ENCODE measurements around the gene TARP.
A peak's percentile ranks its signal among the peaks of the same experiment; 100 is the strongest.

TARP gene

DNA sequence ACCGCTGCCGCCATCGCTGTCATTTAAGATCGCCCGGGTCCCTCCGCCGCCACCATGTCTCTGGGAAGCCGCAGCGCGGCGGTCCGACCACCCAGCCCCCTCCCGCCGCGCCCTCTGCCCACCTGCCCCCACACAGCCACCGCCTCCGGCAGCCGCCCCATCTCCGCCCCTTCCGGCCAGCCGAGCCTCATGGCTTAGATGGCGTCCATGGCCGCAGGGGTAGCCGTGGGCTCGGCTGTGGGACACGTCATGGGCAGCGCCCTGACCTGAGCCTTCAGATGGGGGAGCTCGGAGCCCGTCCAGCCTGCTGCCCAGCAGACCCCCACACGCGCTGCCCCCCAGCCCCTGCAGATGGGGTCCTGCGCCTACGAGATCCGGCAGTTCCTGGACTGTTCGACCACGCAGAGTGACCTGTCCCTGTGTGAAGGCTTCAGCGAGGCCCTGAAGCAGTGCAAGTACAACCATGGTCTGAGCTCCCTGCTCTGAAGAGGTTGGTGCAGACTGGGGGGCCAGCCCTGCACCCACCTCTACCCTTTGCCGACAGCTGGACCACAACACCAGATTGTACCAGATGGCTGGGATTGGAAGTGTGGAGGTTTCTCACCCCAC lies 38.0 kb upstream of the TARP start:
- POLR2A ChIA-PET = interaction anchor here (0.5 kb wide), 1 partner anchor 20 kb away, joined by 4 read pairs; no protein-coding TSS in a partner anchor
- CTCF ChIA-PET = interaction anchor here (0.6 kb wide), 1 partner anchor 24 kb away, joined by 3 read pairs; no protein-coding TSS in a partner anchor

GRCh38 chr7:38310591-38311101 lies 37.2 kb upstream of the TARP start:
- Mint-ChIP-seq H3K36me3 (ENCODE audit: low read depth) (peaks cover 5% of the 10 kb centered on the region), H3K27ac (peak overlapping the region; percentile 83), H3K27me3 (no peaks in the 10 kb centered on the region), H3K9me3 (no peaks in the 10 kb centered on the region), H3K4me1 (ENCODE audit: low read depth) (peaks cover 45% of the 10 kb centered on the region), H3K4me3 (peak overlapping the region; percentile 72)
- ChIA-PET CTCF (no interaction called here), POLR2A (no interaction called here)
- intact Hi-C loops (cut with micrococcal nuclease) = no loop called here
- no peak for DNase-seq
- TF ChIP-seq, protein P1, sequence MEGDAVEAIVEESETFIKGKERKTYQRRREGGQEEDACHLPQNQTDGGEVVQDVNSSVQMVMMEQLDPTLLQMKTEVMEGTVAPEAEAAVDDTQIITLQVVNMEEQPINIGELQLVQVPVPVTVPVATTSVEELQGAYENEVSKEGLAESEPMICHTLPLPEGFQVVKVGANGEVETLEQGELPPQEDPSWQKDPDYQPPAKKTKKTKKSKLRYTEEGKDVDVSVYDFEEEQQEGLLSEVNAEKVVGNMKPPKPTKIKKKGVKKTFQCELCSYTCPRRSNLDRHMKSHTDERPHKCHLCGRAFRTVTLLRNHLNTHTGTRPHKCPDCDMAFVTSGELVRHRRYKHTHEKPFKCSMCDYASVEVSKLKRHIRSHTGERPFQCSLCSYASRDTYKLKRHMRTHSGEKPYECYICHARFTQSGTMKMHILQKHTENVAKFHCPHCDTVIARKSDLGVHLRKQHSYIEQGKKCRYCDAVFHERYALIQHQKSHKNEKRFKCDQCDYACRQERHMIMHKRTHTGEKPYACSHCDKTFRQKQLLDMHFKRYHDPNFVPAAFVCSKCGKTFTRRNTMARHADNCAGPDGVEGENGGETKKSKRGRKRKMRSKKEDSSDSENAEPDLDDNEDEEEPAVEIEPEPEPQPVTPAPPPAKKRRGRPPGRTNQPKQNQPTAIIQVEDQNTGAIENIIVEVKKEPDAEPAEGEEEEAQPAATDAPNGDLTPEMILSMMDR (IDR thresholded peaks at IDR 0.05) = no peak
- ATAC-seq = no peak

More for the DNA sequence above, 38.0 kb upstream of the TARP start:
- intact Hi-C loops (cut with micrococcal nuclease) = no loop called here
- H3K9me3 Mint-ChIP-seq = no peaks in the 10 kb centered on the region
- peak; percentile 37 for DNase-seq
- peak overlapping the region; percentile 72 for H3K4me3 Mint-ChIP-seq
- H3K27me3 Mint-ChIP-seq = no peaks in the 10 kb centered on the region
- peaks cover 43% of the 10 kb centered on the region for H3K4me1 Mint-ChIP-seq (ENCODE audit: low read depth)
- H3K27ac Mint-ChIP-seq = peak overlapping the region; percentile 83
- TF ChIP-seq, protein P1 (IDR thresholded peaks at IDR 0.05) = no peak
- ATAC-seq = no peak
- H3K36me3 Mint-ChIP-seq (ENCODE audit: low read depth) = peaks cover 5% of the 10 kb centered on the region

- no peaks in the 10 kb centered on the region for H3K27me3 Mint-ChIP-seq
- peak; percentile 70 for ATAC-seq
- H3K36me3 Mint-ChIP-seq (ENCODE audit: low read depth) = peaks cover 5% of the 10 kb centered on the region
- POLR2A ChIA-PET = interaction anchor here (0.9 kb wide), 1 partner anchor 32 kb away, joined by 3 read pairs; no protein-coding TSS in a partner anchor
- peak; percentile 64 for DNase-seq
- intact Hi-C loops (cut with micrococcal nuclease) = no loop called here
- peak overlapping the region; percentile 70 for H3K27ac Mint-ChIP-seq
- no peaks in the 10 kb centered on the region for H3K9me3 Mint-ChIP-seq
- peaks cover 45% of the 10 kb centered on the region for H3K4me1 Mint-ChIP-seq (ENCODE audit: low read depth)
- TF ChIP-seq, protein P1 (IDR thresholded peaks at IDR 0.05) = no peak
- peak overlapping the region; percentile 72 for H3K4me3 Mint-ChIP-seq
- CTCF ChIA-PET = interaction anchor here (1.3 to 1.8 kb wide), 2 partner anchors 9 to 21 kb away, joined by 5 to 7 read pairs; no protein-coding TSS in a partner anchor
Measured at GRCh38 chr7:38309555-38309954, 36.1 kb upstream of the TARP start.

- Mint-ChIP-seq H3K9me3 (no peaks in the 10 kb centered on the region), H3K4me1 (ENCODE audit: low read depth) (peaks cover 42% of the 10 kb centered on the region), H3K27ac (peak overlapping the region; percentile 76), H3K4me3 (no peak overlapping the region), H3K36me3 (ENCODE audit: low read depth) (peaks cover 5% of the 10 kb centered on the region), H3K27me3 (no peaks in the 10 kb centered on the region)
- DNase-seq (no peak), ATAC-seq (no peak)
- POLR2A ChIA-PET = no interaction called here
- CTCF ChIA-PET = interaction anchor here (1.0 to 1.8 kb wide), 3 partner anchors 10 to 92 kb away, joined by 3 to 7 read pairs (median 4); no protein-coding TSS in a partner anchor
- intact Hi-C loops (cut with micrococcal nuclease) = no loop called here
- TF ChIP-seq, protein P1 (IDR thresholded peaks at IDR 0.05) = no peak
Measured at GRCh38 chr7:38308140-38308539, 34.7 kb upstream of the TARP start.

- Mint-ChIP-seq H3K4me3 (no peak overlapping the region), H3K27ac (peak overlapping the region; percentile 61)
Measured at GRCh38 chr7:38307640-38308039, 34.2 kb upstream of the TARP start.

More at GRCh38 chr7:38307640-38308039, 34.2 kb upstream of the TARP start:
- Mint-ChIP-seq H3K27me3 (no peaks in the 10 kb centered on the region), H3K9me3 (no peaks in the 10 kb centered on the region), H3K36me3 (ENCODE audit: low read depth) (peaks cover 5% of the 10 kb centered on the region), H3K4me1 (ENCODE audit: low read depth) (peaks cover 37% of the 10 kb centered on the region)
- POLR2A ChIA-PET = no interaction called here
- DNase-seq (no peak), ATAC-seq (no peak)
- intact Hi-C loops (cut with micrococcal nuclease) = no loop called here
- CTCF ChIA-PET = interaction anchor here (1.2 kb wide), 1 partner anchor 92 kb away, joined by 4 read pairs; no protein-coding TSS in a partner anchor
- TF ChIP-seq, protein P1 (IDR thresholded peaks at IDR 0.05) = no peak
